WERI-Rb-1 (cell line): Measurements from ENCODE around the gene ANXA6.

Source experiments
- DNase-seq: peaks from one replicate; pipeline ENCODE4 v3.0.0-alpha.2; 2020
- H3K27ac ChIP-seq: fragments of 250-450 bp; sonication (Bioruptor Pico); 2 replicates; pipeline ENCODE4 v1.5.1; 2020; ENCODE audit warnings: mild to moderate bottlenecking, moderate library complexity
- H3K27me3 ChIP-seq: fragments of 250-450 bp; sonication (Bioruptor Pico); 2 replicates; pipeline ENCODE4 v1.5.1; 2021; ENCODE audit warnings: mild to moderate bottlenecking, low read depth, moderate library complexity; ENCODE audit not compliant: insufficient read depth, severe bottlenecking
- H3K36me3 ChIP-seq: fragments of 250-450 bp; sonication (Bioruptor Pico); 2 replicates; pipeline ENCODE4 v1.5.1; 2020; ENCODE audit warnings: mild to moderate bottlenecking, moderate library complexity
- H3K4me3 ChIP-seq: 2 replicates; pipeline ENCODE4 v1.5.1; 2011; ENCODE audit warnings: low read depth, mild to moderate bottlenecking, control low read depth, low read length
- H3K9me3 ChIP-seq: fragments of 250-450 bp; sonication (Bioruptor Pico); 2 replicates; pipeline ENCODE4 v1.5.1; 2021; ENCODE audit warnings: mild to moderate bottlenecking, moderate library complexity; ENCODE audit not compliant: severe bottlenecking
- CTCF ChIP-seq: IDR thresholded peaks from 2 replicates; pipeline ENCODE4 v1.5.1; 2011; ENCODE audit warnings: low read depth, mild to moderate bottlenecking, control low read depth, inconsistent platforms, low read length

ANXA6 gene

GRCh38 chr5:151153766-151154272, 3.8 kb downstream of the ANXA6 start:
- Histone ChIP-seq H3K9me3 (no peaks in the 10 kb centered on the region), H3K27ac (no peak overlapping the region), H3K36me3 (no peaks in the 10 kb centered on the region), H3K4me3 (no peak overlapping the region), H3K27me3 (no peaks in the 10 kb centered on the region)
- TF ChIP-seq CTCF: no peak
- DNase-seq: no peak

- H3K4me3 ChIP-seq: no peak overlapping the region
- no peak overlapping the region for H3K27ac ChIP-seq
- no peaks in the 10 kb centered on the region for H3K9me3 ChIP-seq
- no peak for DNase-seq
- TF ChIP-seq CTCF: no peak
- H3K27me3 ChIP-seq: no peaks in the 10 kb centered on the region
- H3K36me3 ChIP-seq: no peaks in the 10 kb centered on the region
Observed at GRCh38 chr5:151153300-151153699, 4.3 kb downstream of the ANXA6 start.

GRCh38 chr5:151151793-151152192, 5.8 kb downstream of the ANXA6 start:
- Histone ChIP-seq H3K4me3 (no peak overlapping the region), H3K36me3 (no peaks in the 10 kb centered on the region), H3K9me3 (no peaks in the 10 kb centered on the region), H3K27ac (no peak overlapping the region), H3K27me3 (no peaks in the 10 kb centered on the region)
- no peak for DNase-seq
- no peak for TF ChIP-seq CTCF

GRCh38 chr5:151151263-151151660, 6.3 kb downstream of the ANXA6 start:
- Histone ChIP-seq H3K4me3 (no peak overlapping the region), H3K9me3 (no peaks in the 10 kb centered on the region), H3K36me3 (no peaks in the 10 kb centered on the region; the same call in 1 of the 2 replicates), H3K27ac (no peak overlapping the region), H3K27me3 (no peaks in the 10 kb centered on the region)
- TF ChIP-seq CTCF: no peak
- no peak for DNase-seq

- TF ChIP-seq CTCF: no peak
- Histone ChIP-seq H3K4me3 (no peak overlapping the region), H3K27ac (peak overlapping the region; percentile 52)
Observed at GRCh38 chr5:151150471-151151262, 6.9 kb downstream of the ANXA6 start.

More at GRCh38 chr5:151150471-151151262, 6.9 kb downstream of the ANXA6 start:
- H3K36me3 ChIP-seq: no peaks in the 10 kb centered on the region; the same call in 1 of the 2 replicates
- H3K9me3 ChIP-seq: no peaks in the 10 kb centered on the region
- peak; percentile 60 for DNase-seq
- no peaks in the 10 kb centered on the region for H3K27me3 ChIP-seq
